ENCODE data around the gene IL24. TPM values are rescaled to one million over a fixed set of nuclear protein-coding genes. Genes with fewer than 3 reads are reported as not detected.

The IL24 gene
- polyA plus RNA-seq, 2 of the 4 experiments (the other 2 are of a cell fraction): 0.04 TPM; not detected in 1

DNA sequence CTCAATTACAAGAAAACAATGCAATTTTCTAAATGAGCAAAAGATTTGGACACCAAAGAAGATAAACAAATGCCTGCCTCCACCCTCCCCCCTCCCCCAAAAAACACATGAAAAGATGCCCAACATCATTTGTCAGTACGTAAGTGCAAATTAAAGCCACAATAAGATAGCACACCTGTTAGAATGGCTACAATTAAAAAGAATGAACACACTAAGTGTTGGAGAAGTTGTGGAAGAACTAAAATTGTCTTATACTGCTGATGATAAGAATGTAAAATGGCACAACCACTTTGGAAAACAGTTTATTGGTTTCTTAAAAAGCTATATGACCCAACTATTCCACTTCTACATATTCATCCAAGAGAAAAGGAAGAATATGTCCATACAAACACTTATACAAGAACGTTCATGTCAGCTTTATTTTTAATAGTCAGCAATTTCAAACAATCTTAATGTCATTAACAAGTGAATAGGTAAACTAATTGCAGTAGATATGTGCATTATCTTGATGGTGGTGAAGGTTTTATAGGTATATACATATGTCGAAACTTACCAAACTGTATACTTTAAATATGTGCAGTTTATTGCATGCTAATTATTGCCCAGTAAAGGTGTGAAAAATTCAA is 21.4 kb upstream of the IL24 start:
- no peak for FAIRE-seq
- no peak for ATAC-seq
- 25% methylated on average over 3 of the region's 3 CpGs for WGBS (ENCODE audit: missing lambda C conversion rate)

GRCh38 chr1:206878456-206878855 is 18.8 kb upstream of the IL24 start:
- ATAC-seq (no peak), DNase-seq (ENCODE audit: low read depth in 1 of 2, low spot score in 1 of 2) (peak in 1 of 2 experiments; percentile 27), FAIRE-seq (no peak)
- CTCF ChIA-PET: interaction anchor here (0.6 to 1.3 kb wide), 3 partner anchors 34 to 334 kb away, joined by 3 to 9 read pairs (median 4); no protein-coding TSS in a partner anchor
- no peaks in the 10 kb centered on the region for H3K4me1 ChIP-seq
- POLR2A ChIA-PET: no interaction called here
- no peak for TF ChIP-seq ZFP36 (IDR thresholded peaks at IDR 0.05; ENCODE audit: borderline replicate concordance, partially characterized antibody)
- no peak for TF ChIP-seq HOXB5 (CRISPR knock-in tag; IDR thresholded peaks at IDR 0.05)
- TF ChIP-seq HOXA7 (CRISPR knock-in tag; IDR thresholded peaks at IDR 0.05): no peak
- peak; percentile 65; the same call in 1 of the 2 replicates for TF ChIP-seq KDM5A (IDR thresholded peaks at IDR 0.05)
- H3K27ac ChIP-seq: no peak overlapping the region
- peaks cover 33% of the 10 kb centered on the region for H3K9me3 ChIP-seq
- H3K4me2 ChIP-seq: no peak overlapping the region
- no peak overlapping the region for H3K4me3 ChIP-seq

More for the DNA sequence above, 21.4 kb upstream of the IL24 start:
- no peak for DNase-seq (ENCODE audit: low read depth in 1 of 2, low spot score in 1 of 2)
- H3K4me2 ChIP-seq: no peak overlapping the region
- POLR2A ChIA-PET: no interaction called here
- H3K9me3 ChIP-seq: peaks cover 36% of the 10 kb centered on the region
- H3K27ac ChIP-seq: no peak overlapping the region
- H3K4me1 ChIP-seq: no peaks in the 10 kb centered on the region
- no peak overlapping the region for H3K4me3 ChIP-seq
- CTCF ChIA-PET: no interaction called here
- TF ChIP-seq FOSB (CRISPR knock-in tag; IDR thresholded peaks at IDR 0.05): no peak
- TF ChIP-seq RFX5 (IDR thresholded peaks at IDR 0.05): no peak
- no peak for TF ChIP-seq CHD4 (IDR thresholded peaks at IDR 0.05; ENCODE audit: borderline replicate concordance)
- no peak for TF ChIP-seq ZSCAN20 (CRISPR knock-in tag; IDR thresholded peaks at IDR 0.05)
- TF ChIP-seq MAFK (IDR thresholded peaks at IDR 0.05; ENCODE audit: partially characterized antibody): peak; percentile 93
- no peak for TF ChIP-seq SMC3 (IDR thresholded peaks at IDR 0.05)
- TF ChIP-seq, protein P1, sequence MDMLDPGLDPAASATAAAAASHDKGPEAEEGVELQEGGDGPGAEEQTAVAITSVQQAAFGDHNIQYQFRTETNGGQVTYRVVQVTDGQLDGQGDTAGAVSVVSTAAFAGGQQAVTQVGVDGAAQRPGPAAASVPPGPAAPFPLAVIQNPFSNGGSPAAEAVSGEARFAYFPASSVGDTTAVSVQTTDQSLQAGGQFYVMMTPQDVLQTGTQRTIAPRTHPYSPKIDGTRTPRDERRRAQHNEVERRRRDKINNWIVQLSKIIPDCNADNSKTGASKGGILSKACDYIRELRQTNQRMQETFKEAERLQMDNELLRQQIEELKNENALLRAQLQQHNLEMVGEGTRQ (IDR thresholded peaks at IDR 0.05): no peak
- TF ChIP-seq PHF8 (IDR thresholded peaks at IDR 0.05; ENCODE audit: borderline replicate concordance, low read depth): 0 out of 2 replicates have a peak, but pooled peaks have one; percentile 12
- TF ChIP-seq FOSL2 (IDR thresholded peaks at IDR 0.05): no peak
- TF ChIP-seq FOSL2 (CRISPR knock-in tag; IDR thresholded peaks at IDR 0.05): no peak

DNA sequence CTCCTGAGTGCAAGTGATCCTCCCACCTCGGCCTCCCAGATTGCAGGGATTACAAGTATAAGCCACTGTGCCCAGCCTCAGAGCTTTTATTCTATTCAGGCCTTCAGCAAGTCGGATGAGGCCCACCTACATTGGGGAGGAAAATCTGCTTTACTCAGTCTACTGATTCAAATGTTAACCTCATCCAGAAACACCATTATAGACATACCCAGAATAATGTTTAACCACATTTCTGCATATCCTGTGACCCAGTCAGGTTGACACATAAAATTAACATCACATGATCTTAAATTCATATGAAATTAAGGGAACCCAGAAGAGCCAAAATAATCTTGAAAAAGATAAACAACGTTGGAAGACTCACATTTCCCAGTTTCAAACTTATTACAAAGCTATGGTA is 16.9 kb upstream of the IL24 start:
- POLR2A ChIA-PET: no interaction called here
- ATAC-seq (no peak), FAIRE-seq (no peak), DNase-seq (ENCODE audit: low read depth in 1 of 2, low spot score in 1 of 2) (no peak)
- peaks cover 31% of the 10 kb centered on the region for H3K9me3 ChIP-seq
- H3K27ac ChIP-seq: no peak overlapping the region
- no peak overlapping the region for H3K4me2 ChIP-seq
- TF ChIP-seq CBX8 (IDR thresholded peaks at IDR 0.05) (no peak), EHF (CRISPR knock-in tag; IDR thresholded peaks at IDR 0.05) (no peak), ATOH8 (CRISPR knock-in tag; IDR thresholded peaks at IDR 0.05; ENCODE audit: low read depth) (no peak), TFCP2L1 (CRISPR knock-in tag; IDR thresholded peaks at IDR 0.05) (no peak), CHD2 (IDR thresholded peaks at IDR 0.05; ENCODE audit: low read length, partially characterized antibody) (no peak), CBX2 (IDR thresholded peaks at IDR 0.05; ENCODE audit: borderline replicate concordance, low read depth) (no peak), RCOR1 (IDR thresholded peaks at IDR 0.05; ENCODE audit: low read depth, low read length) (no peak), FOSB (CRISPR knock-in tag; IDR thresholded peaks at IDR 0.05) (no peak), HOXB5 (CRISPR knock-in tag; IDR thresholded peaks at IDR 0.05) (no peak), NR3C1 (IDR thresholded peaks at IDR 0.05) (no peak), TP53 (CRISPR knock-in tag; IDR thresholded peaks at IDR 0.05) (no peak), HDAC2 (IDR thresholded peaks at IDR 0.05) (no peak), JUNB (IDR thresholded peaks at IDR 0.05) (no peak), ZSCAN20 (CRISPR knock-in tag; IDR thresholded peaks at IDR 0.05) (no peak), FOSL2 (IDR thresholded peaks at IDR 0.05) (no peak), FOSL2 (CRISPR knock-in tag; IDR thresholded peaks at IDR 0.05) (no peak), PHF8 (IDR thresholded peaks at IDR 0.05; ENCODE audit: borderline replicate concordance, low read depth) (no peak), RFX5 (IDR thresholded peaks at IDR 0.05) (no peak), RARB (CRISPR knock-in tag; IDR thresholded peaks at IDR 0.05) (no peak)
- TF ChIP-seq, protein P2, sequence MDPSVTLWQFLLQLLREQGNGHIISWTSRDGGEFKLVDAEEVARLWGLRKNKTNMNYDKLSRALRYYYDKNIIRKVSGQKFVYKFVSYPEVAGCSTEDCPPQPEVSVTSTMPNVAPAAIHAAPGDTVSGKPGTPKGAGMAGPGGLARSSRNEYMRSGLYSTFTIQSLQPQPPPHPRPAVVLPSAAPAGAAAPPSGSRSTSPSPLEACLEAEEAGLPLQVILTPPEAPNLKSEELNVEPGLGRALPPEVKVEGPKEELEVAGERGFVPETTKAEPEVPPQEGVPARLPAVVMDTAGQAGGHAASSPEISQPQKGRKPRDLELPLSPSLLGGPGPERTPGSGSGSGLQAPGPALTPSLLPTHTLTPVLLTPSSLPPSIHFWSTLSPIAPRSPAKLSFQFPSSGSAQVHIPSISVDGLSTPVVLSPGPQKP (IDR thresholded peaks at IDR 0.05; ENCODE audit: low read depth, low read length): no peak
- H3K4me1 ChIP-seq: no peaks in the 10 kb centered on the region
- 9% methylated on average over 3 of the region's 3 CpGs for WGBS (ENCODE audit: missing lambda C conversion rate)
- no peak overlapping the region for H3K4me3 ChIP-seq
- CTCF ChIA-PET: interaction anchor here (1.0 to 1.6 kb wide), 3 partner anchors 32 to 154 kb away, joined by 3 to 4 read pairs (median 3); no protein-coding TSS in a partner anchor
